GM19467 (cell line): ENCODE results near the gene NAA40.
A peak's percentile ranks its signal among the peaks of the same experiment; 100 is the strongest.

ENCODE experiments used
- ATAC-seq: cut with Tn5 transposase; IDR thresholded peaks from one replicate; pipeline ENCODE4 v1.9.1; 2021; ENCODE audit warnings: mild to moderate bottlenecking, moderate library complexity; ENCODE audit not compliant: unreplicated experiment

Gene NAA40

DNA sequence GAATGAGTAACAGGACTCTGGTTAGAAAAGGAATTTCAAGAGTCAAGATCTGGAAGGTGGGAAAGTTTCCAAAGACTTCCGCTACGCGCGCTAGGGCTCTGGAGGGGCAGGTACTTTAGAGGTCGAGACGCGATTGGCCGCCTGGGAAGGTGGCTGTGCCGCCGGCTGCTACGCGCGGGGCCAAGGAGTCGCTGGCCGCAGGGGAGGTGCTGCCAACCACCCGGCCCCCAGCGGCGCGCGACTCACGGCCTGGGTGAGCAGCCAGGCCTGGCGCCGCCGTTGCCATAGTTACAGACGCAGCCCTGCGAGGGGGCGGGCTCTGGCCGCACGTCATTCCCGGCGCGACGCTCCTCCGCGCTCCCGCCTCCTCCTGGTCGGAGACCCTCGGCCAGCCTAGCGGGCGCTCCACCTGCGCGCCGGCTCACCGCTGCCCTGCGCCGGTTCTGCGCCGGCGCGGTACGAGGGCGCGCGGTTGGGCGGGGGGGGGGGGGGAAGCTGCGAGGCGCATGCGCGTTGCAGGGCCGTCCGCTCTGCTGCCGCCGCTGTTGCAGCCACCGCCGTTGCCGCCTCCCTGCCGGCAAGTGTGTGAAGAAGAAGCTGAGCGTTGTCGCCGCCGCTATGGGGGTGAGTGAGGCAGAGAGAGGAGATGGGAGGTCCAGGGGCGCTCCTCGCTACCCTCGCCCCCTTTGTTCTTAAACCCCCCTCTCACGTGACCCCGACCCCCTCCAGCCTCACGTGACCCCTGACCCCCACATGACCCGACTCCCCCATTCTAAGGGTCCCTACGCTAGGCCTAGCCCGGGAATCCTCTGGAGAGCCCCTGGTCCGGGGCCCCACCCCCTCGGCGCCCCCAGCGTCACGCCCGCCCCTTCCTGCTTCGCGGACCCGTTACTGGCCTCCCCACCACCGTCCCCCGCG is at the start of gene NAA40:
NAA40 (plus strand) TSS at position 524 of the 918 bp plus-strand sequence; CDS start at position 619, 95 bp downstream.
- ATAC-seq = peak; percentile 86

DNA sequence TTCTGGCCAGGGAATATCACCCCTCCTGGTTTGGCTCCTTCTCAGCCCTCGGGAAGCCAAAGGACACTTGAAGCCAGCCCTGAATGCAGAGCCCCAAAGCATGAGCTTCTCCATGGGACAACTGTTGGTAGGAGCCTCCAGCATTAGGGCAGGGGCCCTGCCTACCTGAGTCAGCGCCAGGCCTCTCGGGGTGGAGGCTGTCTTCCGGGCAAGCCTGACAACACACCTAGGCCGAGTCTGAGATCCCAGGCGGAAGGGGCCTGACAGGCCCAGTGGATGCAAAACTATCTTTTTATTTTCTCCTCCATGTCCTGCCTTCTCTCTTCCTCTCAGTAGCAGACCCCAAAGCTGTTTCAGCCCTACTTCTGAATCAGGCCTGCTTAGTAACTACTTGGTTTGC is 49.5 kb upstream of the NAA40 start:
- no peak for ATAC-seq

DNA sequence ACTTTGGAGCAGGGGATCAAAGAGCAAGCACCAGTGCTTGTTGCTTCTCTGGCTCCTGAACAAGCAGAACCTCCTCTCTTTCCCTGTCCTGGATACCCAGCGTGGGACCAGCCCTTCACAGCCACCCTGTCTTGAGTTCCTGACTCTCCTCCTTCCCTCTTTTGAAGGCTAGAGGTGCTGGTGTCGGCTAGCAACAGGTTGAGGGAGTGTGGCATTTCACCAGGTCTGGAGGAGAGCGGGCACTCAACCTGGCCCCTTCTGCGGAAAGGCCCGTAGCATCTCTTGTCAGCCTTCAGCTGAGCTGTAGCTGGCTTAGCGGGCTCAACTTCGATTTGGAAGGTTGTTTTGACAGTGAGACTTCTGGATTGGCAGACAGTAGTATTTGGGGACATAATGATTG is 48.4 kb upstream of the NAA40 start:
- ATAC-seq = no peak

DNA sequence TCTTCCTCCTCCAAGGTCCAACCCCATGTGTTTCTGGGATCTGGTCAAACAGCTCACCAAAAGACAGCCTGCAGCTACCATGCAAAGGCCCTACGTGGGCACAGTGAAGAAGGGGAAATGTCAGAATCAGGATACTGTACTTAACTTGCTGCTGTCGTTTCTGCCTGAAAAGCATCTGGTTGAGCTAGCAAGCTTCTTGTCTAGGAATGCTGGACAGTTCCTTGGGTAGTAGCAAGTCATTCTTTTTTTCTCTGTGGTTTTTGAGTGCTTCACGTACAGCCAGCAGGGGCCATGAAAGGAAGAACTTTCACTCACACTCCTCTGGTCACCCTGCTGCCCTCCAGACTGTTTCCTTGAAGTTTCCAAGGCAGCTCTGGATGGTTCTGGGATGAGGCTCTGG is 46.6 kb upstream of the NAA40 start:
- ATAC-seq = no peak

DNA sequence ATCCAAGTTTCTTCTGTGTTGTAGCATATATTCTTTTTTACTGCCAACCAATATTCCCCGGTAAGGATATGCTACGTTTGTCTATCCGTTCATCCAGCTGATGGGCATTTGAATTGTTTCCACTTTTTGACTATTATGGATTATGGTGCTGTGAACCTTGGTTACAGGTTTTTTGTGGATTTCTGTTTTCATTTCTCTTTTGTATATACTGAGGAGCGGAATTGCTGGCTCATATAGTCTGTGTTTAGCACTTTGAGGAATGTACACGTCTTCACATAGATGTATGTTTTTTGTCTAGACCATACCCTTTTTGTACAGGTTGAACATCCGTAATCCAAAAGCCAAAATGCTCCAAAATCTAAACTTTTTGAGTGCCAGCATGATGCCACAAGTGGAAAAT is 45.4 kb upstream of the NAA40 start:
- ATAC-seq = no peak

DNA sequence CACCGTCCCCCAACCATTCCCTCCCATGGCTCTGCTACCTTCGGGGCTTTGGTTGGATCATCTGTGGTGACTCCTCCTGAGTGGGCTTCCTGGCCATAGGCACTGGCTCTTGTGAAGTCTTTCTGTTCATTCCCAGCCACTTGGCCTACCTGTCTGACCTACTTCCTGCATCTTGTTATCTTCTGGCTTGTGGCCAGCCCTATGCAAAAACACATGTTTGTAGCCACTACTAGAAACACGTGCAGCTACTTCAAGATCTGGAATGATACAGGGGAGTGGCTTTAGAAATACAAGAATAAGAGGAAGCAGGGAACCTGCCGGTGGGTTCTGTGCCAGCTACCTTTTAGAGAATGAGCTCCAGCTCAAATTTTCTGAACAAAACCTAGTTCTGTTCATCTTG is 42.7 kb upstream of the NAA40 start:
- no peak for ATAC-seq

DNA sequence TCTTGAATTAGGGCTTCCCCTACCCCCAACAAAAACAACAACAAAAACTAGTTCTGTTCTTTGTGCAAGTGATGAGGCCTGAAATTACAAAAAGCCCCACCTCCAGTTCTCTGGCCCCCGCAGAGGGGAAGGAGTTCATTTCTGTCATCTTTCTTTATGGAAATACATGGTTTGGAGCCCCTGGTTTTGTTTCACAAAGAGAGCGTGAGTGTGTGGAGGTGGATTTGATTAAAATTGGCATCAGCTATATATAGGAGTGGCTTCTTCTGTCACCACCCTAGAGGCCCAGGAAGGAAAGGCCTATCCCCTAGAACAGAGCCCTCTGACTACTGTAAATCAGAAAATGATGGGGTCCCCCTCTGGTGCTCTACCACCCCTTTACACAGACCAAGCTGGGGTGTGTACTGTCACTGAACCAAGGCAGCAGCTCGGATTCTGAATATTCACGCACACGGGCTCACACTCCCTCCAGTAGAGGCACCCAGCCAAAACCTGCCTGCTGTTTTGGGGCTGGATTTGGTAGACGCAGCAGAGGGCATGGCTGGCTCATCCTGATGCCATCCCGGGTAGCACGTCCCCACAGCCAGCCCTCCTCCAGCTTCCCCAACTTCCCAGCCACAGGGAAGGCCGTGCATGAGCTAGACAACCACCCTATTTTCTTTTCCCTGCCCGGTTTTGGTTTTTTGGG is 41.2 kb upstream of the NAA40 start:
- ATAC-seq = no peak

DNA sequence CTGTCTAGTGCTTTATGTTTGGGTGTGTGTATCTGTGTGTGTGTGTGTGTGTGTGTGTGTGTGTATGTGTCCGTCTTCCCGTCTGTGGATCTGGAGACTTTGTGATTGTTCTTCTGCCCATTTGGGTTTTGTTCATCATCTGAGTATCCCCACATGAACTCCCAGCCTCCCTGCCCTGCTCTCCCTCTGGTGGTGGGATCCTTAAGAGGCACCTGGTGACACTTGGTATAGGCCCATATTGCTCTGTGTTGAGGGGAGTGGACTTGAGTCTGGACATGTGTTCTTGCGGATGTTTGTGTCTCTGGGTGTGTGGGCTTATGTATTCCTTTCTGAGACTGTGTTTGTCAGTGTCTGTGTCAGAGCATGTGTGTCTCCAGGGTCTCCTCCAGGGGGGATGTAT is 37.1 kb upstream of the NAA40 start:
- ATAC-seq = no peak

DNA sequence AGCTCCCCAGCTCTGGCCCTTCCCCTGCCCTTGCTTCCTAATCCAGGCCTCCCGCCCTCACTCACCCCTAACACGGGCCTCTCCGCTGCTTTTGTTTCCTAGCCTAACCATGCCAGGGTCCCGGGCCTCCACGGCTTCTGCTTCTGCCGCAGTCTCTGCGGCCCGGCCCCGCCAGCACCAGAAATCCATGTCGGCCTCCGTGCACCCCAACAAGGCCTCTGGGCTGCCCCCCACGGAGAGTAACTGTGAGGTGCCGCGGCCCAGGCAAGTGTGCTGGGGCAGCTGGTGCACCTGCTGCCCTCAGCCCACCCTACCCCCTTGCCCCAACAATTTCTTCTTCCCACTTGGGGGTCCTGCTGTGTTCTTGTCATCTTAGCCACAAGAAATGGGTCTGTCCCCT is 34.9 kb upstream of the NAA40 start:
- ATAC-seq = no peak

DNA sequence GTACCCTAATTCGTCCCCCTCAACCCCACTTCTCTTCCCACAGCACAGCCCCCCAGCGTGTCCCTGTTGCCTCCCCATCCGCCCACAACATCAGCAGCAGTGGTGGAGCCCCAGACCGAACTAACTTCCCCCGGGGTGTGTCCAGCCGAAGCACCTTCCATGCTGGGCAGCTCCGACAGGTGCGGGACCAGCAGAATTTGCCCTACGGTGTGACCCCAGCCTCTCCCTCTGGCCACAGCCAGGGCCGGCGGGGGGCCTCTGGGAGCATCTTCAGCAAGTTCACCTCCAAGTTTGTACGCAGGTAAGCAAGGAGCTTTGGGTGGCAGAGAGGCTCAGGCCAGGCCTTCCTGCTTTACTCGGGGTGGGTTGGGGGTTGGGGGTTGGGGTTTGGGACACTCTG is 34.1 kb upstream of the NAA40 start:
- no peak for ATAC-seq

DNA sequence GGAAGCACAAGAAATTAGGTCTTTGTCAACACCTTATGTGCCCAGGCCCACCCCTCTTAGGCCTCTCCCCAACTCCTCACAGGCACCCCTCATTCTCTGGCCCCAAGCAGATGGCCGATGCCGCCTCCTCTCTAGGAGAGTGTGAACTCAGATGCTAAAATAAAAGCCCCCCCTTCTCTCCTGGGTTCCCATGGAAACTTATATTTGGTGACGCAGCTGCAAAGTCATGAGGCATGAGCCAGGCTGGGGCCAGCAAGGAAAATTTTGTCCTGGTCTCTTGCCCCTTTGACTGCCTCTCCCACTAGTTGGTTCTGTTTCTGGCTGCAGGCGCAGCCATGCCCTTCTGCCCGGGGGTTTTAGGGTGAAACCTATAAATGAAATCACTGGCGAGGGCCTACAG is 33.6 kb upstream of the NAA40 start:
- no peak for ATAC-seq

DNA sequence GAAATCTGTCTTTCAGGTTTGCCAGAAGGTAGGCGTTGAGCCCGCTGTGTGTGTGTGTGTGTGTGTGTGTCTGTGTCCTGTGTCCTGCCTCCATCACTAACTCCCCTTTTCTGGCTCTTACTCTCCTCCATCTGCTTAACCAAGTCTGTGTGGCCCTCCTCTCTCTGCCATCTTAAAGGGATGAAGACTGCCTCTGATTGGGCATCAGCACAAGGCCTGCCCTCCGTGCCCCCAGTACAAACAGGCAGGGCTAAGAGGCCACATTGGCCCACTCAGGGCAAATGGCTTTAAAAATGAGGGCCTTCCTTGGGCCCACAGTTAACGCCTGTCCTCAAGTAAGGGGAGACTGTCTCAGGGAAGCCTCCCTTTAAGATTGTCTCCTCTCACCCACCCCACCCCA is 32.7 kb upstream of the NAA40 start:
- no peak for ATAC-seq

DNA sequence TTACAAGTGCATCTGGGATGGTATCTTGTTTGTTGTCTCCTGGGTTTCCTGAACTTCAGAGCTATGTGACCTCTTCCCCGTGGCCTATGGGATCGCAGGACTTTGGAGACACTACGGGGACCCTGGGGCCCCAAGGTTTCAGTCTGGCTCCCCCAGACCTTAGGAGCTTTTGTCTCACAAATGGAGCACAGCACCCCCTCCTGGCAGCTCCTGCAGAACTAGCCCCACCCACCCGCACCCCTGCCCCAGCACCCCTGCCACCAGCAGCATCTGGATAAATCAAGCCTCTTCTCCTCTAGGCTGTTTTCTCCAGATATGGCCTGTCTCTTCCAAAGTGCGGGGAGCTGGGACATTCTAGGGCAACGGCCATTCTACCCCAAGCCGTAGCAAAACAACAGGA is 32.2 kb upstream of the NAA40 start:
- no peak for ATAC-seq

DNA sequence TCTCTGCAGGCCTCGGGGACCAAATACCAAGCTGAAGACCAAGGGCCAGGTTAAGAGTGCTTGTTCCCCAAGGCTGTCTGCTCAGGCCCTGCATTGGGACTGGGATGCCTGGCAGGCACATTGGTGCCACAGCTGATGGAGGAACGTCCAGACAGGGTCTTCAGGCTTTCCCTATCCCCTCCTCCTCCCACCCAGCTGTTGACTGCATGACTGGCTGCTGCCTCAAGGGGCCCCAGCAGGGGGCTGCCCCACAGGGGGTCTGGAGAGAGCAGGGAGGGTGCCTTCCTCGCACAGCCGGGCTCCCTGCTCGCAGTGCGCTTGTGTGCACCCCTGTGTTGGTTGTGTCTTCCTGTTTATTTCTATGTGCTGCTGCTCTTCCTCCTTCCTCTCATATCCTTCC is 31.7 kb upstream of the NAA40 start:
- no peak for ATAC-seq

DNA sequence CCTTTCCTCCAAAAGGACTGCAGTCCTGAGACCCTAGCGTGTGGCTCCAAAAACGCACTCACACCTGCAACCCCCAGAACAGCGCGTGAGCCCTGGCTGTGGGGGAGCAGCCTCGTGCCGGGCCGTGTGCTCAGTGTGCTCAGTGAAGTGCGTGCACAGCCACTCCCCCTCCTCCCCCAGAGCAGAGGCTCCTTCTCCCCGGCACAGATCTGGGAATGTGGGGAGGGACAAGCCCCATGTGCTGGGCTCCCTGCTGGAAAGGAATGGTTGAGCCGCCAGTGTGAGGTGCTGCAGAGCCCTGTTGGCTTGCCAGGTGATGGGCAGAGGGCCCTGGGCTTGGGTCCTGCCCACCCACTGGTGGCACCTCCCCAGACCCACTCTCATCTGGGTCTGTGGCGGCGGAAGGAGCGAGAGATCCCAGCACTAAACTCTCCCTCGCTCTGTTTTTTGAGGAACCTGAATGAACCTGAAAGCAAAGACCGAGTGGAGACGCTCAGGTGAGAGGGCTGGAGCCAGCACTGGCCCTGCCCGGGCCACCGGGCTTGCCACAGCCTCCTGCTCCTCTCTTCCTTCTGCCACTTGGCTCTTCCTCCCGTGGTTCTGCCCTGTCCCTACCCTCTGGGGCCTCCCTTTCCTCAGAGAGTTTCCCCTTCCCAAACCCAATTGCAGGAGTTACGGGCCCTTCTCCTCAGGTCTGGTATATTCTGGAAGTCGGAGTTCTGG is 30.8 kb upstream of the NAA40 start:
- ATAC-seq = no peak

DNA sequence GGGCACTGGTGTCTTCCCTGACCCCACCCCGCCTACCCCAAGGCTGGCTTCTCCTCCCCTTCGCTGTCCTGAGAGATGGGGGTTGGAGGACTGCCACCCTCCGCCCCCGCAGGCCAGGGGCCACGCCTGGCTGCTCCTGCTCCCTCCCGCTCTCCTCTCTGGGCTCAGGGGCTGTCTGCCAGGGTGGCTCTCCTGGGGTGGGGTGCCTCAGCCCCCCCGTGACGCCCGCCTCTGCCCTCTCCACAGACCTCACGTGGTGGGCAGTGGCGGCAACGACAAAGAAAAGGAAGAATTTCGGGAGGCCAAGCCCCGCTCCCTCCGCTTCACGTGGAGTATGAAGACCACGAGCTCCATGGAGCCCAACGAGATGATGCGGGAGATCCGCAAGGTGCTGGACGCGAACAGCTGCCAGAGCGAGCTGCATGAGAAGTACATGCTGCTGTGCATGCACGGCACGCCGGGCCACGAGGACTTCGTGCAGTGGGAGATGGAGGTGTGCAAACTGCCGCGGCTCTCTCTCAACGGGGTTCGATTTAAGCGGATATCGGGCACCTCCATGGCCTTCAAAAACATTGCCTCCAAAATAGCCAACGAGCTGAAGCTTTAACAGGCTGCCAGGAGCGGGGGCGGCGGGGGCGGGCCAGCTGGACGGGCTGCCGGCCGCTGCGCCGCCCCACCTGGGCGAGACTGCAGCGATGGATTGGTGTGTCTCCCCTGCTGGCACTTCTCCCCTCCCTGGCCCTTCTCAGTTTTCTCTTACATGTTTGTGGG is 30.0 kb upstream of the NAA40 start:
- ATAC-seq = no peak

DNA sequence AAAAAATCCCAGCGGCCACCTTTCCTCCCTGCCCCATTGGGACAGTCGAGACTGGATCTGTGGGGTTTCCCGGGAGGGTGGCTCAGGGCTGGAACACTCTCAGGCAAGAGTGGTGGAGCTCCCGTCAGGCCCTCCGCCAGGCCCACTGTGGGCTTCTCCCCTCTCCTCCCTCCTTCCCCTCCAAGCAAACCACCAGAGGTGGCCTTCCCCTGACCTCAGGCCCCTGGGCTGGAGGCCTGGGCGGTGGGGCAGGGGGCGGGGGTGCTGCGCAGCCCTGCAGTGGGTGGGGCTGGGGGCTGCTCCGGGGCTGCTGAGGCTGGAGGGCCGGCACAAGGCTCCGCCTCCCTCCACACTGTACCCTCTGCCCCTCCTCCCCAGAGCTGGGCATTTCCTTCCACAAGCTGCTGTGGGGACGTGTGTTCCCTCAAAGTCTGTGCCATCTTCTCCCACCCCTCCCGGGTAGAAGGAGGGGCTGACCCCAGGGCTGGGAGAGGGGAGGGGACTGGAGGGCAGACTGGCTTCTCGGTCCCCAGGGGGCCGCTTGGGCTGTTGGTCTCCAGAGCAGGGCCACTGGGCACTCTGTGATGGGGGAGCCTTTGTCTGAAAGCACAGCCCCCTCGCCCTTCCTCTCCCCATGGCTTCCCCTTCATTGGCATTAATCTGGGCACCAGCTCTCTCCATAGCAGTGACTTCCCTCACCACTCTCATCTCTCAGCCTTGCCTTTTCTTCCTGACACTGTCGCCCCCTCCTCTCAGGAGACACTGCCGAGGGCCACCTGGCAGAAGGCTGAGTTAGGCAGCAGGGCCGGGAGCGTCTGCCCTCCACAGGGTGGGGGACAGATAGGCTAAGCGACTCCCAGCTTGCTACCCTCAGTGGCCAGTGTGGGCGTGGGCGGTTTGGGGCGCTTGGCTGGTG is 29.0 kb upstream of the NAA40 start:
- no peak for ATAC-seq

DNA sequence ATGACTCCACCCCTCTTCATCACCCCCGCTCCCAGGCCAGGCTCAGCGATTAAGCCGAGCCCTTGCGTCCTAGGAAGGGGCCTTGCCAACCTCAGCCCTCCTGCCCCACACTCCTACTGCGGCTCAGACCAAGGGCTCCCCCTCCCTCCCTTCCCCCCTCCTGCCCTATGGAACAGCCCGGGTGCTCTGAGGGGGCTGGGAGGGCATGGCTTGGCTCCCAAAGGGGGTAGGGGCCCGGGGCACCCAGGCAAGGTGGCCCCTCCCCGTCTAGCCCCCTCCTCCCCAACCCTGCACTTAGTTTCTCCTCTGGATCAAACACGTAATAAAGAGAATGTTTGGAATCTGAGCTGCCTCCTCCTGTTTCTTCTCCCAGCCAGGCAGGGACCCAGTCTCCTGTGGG is 28.1 kb upstream of the NAA40 start:
- no peak for ATAC-seq

DNA sequence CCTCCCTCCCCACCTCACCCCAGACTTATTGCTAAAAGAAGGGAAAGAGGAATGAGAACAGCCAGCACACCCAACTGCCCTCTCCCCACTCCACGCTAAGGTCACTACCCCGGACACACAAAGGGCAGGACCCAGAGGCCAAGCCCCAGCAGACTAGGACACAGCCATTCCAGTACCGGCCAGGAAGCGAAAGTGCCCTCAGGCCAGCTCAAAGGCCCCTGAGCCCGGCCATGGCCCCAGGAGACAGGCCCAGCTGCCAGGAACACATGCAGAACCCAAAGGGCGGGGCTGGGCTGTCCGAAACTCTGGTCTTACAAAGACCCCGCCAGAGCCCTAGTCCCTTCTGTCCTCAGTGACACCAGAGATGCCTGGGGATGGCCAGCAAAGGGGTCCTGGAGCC is 27.4 kb upstream of the NAA40 start:
- ATAC-seq = no peak

DNA sequence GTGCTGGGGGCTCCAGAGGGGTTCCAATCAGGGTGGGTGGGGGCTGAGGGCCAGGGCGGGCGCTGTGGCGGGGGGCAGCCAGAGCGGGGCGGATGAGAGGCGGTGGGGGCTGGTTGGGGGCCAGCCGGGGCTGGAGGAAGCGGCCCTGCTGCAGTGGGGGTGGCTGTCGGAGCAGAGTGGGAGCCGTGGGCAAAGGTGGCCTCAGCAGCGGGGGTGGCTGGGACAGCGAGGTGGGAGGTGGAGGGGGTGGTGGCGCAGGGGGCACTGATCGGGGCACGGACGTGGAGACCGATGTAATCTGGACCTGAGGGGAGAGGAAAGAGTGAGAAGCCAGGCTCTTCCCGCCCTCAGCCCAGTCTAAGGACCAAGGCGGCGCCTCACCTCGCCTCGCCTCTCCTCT is 26.9 kb upstream of the NAA40 start:
- no peak for ATAC-seq
